ENCODE results near the gene TK1.

The TK1 gene

GRCh38 chr17:78219396-78220150 is 32.7 kb upstream of the TK1 start:
- no peak for DNase-seq

GRCh38 chr17:78214706-78215061 is 27.8 kb upstream of the TK1 start:
- no peak for DNase-seq

GRCh38 chr17:78214016-78214705 is 27.3 kb upstream of the TK1 start, which contains the start of gene BIRC5:
Gene BIRC5, plus strand, starts transcription at chr17:78214253. Its CDS starts 64 bp downstream, at chr17:78214317.
- peak; percentile 90 for DNase-seq

GRCh38 chr17:78211032-78211431 is 24.2 kb upstream of the TK1 start:
- no peak for DNase-seq

- no peak for DNase-seq
Measured at GRCh38 chr17:78210111-78210510, 23.3 kb upstream of the TK1 start.

- no peak for DNase-seq
Measured at GRCh38 chr17:78208486-78208885, 21.6 kb upstream of the TK1 start.

- DNase-seq, result no peak
Measured at GRCh38 chr17:78206298-78206697, 19.4 kb upstream of the TK1 start.

GRCh38 chr17:78205124-78205775 is 18.4 kb upstream of the TK1 start:
- DNase-seq, result no peak

- DNase-seq, result no peak
Measured at GRCh38 chr17:78204387-78205123, 17.7 kb upstream of the TK1 start.

GRCh38 chr17:78202666-78203065 is 15.8 kb upstream of the TK1 start:
- no peak for DNase-seq

- DNase-seq, result no peak
Measured at GRCh38 chr17:78200451-78200850, 13.6 kb upstream of the TK1 start.

- DNase-seq, result no peak
Measured at GRCh38 chr17:78197147-78197832, 10.4 kb upstream of the TK1 start.

- no peak for DNase-seq
Measured at GRCh38 chr17:78196716-78197115, 9.9 kb upstream of the TK1 start.

- peak; percentile 63 for DNase-seq
Measured at GRCh38 chr17:78185981-78186691, 716 bp downstream of the TK1 start.

GRCh38 chr17:78184868-78185267 is 2.0 kb downstream of the TK1 start:
- DNase-seq, result no peak

- DNase-seq, result no peak
Measured at GRCh38 chr17:78184351-78184750, 2.5 kb downstream of the TK1 start.

GRCh38 chr17:78183916-78184315 is 2.9 kb downstream of the TK1 start:
- DNase-seq, result no peak

- no peak for DNase-seq
Measured at GRCh38 chr17:78182504-78182903, 4.3 kb downstream of the TK1 start.

GRCh38 chr17:78180508-78180907 is 6.3 kb downstream of the TK1 start:
- no peak for DNase-seq

- no peak for DNase-seq
Measured at GRCh38 chr17:78180083-78180482, 6.8 kb downstream of the TK1 start.

GRCh38 chr17:78179372-78179771 is 7.5 kb downstream of the TK1 start:
- DNase-seq, result no peak

GRCh38 chr17:78176548-78177025 is 10.3 kb downstream of the TK1 start:
- DNase-seq, result peak; percentile 81

Measured in right forelimb (tissue), 1 donor.